ENCODE results near the gene PTPN3.
"Not testable (repeated sequence)": the region's sequence is repeated elsewhere in the genome, so short reads cannot be mapped to it uniquely, and the experiment has no call there.

PTPN3 gene

DNA sequence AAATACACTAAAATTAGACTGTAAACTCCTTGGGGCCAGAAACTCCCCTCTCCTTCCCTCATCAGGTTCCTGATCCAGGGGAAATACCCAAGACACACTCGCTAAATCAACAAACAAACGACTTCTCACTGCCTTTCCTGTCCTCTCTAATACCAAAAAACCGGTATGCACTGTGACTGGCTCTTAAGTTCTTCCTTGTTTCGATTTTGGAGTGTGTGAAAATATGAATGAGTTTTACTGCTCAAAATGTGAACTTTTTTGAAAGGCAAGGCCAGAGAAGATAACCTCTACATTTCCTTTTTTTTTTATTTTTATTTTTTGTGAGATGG, 96.2 kb downstream of the PTPN3 start:
- no peak for DNase-seq (ENCODE audit: low read depth in 3 of 3, low spot score in 1 of 3)

DNA sequence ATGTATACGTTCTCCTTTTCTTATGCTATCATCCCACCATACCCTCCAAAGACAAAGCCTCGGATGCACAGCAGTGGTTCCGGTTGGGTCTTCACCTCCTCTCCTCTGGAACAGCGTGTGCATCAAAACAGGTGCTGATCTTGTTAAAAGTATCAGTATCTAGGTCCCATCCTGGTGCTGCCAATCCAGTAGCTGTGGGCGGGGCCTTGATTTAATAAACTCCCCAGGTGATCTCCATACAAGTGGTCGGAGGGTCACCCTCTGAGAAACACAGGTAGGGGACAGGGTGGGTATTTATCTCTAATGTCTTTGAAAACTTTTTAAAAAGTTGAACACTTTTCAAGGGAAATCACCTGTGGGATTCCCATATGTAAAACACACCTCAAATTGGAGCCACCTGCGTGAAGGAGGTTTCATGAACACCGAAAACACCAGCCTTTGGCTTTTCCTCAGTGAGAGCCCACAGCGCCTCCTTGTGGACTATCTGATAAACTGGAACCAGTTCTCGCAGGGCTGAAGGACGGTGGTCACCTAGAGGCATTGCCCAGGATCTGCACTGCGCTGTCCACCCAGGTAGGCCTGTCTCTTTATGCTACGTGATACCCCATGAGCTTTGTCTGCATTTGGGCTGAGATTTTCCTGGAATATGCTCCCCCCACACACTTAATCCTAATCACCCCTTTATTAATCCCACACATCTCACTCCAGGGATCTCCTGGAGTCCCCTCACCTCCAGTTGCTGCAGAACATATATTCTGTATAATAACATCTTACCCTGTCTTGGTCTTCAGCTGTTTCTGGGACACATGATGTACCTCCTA, 96.7 kb downstream of the PTPN3 start:
- DNase-seq (ENCODE audit: low read depth in 3 of 3, low spot score in 1 of 3): no peak

DNA sequence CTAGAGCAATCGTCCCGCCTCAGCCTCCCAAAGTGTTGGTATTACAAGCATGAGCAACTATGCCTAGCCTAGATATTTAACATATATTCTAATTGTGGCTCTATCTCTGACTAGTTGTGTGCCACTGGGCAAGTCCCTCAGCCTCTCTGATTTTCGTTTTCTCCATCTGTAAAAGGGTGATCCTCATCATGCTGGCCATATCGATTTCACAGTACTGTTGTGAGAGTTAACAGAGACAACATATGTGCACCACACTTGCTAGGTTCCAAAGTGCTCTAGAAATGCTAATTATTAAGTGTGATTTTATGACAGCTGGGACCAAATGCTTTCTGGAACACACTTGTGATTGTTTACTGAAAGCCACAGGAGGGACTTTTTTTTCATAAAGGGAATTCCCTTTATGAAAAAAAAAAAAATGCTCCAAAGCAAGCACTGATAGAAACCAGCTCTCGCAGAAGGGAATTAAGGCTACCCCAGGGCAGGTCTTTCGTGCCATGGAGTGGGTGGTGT, 98.8 kb downstream of the PTPN3 start:
- DNase-seq (ENCODE audit: low read depth in 3 of 3, low spot score in 1 of 3): no peak

DNA sequence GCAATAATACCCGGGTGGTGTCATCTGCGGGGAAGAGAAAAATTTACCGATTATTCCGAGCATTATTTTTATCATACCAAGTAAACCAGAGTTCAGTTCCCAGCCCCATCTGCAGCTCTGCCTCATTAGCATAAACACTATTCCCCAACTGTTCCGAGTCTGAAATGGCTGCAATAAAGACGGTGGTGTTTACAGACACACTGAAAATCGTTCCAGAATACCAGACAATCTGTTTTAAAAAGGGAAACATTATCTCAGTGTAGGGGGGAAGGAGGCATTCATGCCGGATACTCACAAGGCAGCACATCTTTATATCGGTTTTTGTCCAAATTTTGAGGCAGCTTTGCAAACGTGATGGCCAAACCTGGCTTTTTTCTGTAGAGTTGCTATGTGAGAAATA, 106.9 kb downstream of the PTPN3 start:
- no peak for DNase-seq (ENCODE audit: low read depth in 3 of 3, low spot score in 1 of 3)

DNA sequence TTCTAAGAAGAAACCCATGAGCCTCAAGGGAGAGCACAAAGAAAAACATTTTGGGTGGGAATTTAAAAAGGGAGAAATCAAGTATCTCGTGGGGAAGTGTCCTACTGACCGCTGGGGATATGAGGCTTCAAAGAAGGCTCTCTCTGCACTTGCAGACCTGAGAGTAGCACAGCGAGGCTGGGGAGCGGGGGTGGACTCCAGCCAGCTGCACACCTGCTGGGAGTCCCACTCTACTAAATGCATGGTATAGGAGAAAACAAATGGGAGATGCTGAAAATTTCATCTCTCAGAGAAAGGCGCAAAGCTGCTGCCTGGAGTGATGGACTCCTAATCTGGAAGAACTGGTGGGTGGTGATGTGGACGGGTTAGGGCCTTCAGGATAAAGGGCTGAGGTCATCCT, 110.3 kb downstream of the PTPN3 start:
- DNase-seq (ENCODE audit: low read depth in 3 of 3, low spot score in 1 of 3): no peak

DNA sequence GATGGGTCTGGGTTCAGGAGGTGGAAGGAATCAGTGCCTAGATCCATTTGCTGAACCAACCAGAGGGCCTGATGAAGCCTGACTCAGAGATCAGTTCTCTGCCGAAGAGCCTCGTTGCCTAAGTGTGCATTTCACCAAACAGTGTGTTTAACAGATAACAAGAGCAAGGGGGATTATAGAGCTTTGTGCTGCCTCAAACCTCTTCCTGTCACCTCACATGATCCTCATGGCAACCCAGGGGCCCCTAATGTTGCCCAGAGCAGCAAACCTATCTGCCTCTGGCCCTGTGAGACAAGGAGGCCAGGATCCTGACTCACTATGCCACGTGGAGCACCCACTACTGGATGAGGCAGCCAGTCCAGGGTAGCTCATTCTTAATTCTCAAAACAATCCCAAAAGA, 110.9 kb downstream of the PTPN3 start:
- no peak for DNase-seq (ENCODE audit: low read depth in 3 of 3, low spot score in 1 of 3)

DNA sequence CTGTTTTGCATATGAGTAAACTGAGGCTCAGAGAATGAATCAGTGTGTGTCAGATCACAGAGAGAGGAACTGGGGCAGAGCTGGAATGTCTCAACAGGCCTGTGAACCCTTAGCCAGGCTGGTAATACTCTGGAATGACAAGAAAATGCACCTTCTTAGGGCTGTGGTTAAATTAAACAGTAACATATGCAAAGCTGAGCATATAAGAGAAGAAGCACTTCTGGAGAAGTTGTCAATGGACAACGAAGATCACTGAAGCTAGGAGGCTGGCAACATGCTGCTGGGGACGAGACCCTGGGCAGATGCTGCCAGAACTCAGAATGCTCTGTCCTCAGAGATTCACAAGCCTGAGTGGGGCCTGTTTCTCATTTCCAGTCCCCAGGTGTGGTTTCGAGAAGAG, 112.6 kb downstream of the PTPN3 start:
- DNase-seq (ENCODE audit: low read depth in 3 of 3, low spot score in 1 of 3): no peak

DNA sequence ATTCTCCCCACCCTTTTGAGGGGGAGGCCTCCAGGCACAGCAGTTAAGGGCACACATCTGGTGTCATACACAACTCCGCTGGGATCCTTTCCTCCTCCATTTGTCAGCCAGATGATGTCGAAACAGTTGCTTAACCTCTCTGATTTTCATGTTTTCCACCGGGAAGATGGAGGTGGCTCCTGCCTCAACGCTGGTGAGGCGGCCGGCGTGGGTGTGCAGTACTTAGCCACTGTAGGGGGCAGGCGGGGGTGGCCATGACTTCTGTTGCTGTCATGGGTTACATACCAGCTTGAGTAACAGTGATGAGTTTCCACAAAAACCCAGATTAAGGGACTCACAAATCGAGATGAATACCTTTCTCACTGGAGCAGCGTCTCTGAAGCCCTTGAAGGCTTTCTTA, 114.2 kb downstream of the PTPN3 start:
- DNase-seq (ENCODE audit: low read depth in 3 of 3, low spot score in 1 of 3): no peak

DNA sequence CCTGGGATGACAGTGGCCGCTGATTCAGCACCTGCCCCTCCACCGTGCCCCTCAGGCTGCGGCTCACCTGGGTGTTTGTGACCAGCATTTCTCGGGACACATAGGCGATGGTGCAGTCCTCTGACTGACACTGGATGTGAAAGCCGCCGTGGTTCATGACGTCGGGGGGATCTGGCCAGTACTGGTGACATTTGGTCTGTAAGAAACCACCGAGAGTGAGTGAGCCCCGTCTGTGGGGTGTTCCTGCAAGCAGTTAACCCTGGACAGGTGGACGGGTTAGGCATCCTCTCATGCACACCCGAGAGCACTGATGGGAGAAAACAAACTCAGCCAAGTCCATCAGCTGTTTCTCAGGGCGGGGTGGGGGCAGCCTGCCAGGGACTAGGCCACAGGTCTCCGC, 114.8 kb downstream of the PTPN3 start:
- no peak for DNase-seq (ENCODE audit: low read depth in 3 of 3, low spot score in 1 of 3)

DNA sequence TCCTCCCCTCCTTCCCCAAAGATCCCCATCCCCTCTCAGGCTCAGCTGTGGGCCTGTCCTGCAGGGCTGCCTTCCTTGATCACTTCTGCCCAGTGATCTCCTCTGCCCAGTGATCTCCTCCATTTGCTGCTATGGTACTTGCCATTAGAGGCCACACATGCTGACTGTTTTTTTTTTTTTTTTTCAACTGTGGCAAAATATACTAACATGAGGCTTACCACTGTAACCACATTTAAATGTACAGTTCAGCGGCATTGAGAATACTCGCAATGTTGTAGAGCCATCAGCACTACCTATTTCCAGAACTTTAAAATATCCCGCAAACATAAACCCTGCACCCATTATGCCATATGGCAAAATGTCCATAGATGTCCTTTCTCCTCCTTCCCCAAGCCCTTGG, 115.5 kb downstream of the PTPN3 start:
- no peak for DNase-seq (ENCODE audit: low read depth in 3 of 3, low spot score in 1 of 3)

DNA sequence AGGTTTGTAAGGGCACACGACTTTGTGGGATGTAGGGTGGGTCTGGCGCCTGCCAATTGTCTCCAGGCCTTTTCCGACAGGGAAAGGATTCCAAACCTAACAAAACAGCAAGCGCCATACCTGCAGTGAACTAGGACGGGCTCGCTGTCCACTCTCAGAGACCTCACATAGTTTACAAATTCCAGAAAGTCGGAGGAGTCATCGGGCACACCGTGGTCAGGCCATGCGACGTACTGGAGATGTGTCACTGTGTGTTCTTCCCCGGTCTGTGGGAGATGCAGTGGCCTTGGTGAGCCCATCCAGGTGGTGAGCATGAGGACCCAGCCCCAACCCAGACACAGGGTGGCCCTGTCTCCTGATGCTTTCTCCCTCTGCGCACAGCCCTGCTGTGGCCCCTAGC, 115.9 kb downstream of the PTPN3 start:
- DNase-seq (ENCODE audit: low read depth in 3 of 3, low spot score in 1 of 3): no peak

DNA sequence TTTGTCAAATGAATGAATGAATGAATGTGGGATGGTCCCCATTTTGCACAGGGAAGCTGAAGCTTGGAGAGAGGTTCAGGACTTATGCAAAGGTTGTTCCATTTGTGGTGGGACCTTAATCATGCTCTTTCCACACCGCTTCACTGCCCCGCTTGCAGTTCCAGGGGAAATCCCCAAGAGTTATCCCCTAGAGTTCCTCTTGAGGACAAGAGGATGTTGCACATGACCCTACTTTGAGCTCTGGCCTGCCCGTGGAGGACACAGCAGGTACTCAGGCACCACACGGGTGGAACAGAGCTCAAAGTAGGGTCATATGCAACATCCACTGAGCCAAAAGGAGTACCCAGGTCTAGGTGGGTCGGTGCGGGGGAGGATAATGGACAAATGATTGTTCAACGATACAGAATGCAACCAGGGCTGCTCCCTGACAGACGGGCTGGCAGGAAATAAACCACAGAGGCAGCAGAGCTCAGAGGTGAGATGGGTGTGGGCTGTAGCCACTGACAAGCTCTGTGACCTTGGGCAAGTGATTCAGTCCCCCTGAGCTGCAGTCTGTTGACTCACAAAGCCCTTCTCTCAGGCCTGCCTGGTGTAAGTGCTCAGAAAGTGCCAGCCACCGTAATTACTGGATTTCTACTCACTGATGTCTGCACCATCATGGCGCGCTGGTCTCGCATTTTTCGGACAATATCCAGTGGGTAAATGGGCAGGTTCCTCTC, 116.9 kb downstream of the PTPN3 start:
- DNase-seq (ENCODE audit: low read depth in 3 of 3, low spot score in 1 of 3): no peak

DNA sequence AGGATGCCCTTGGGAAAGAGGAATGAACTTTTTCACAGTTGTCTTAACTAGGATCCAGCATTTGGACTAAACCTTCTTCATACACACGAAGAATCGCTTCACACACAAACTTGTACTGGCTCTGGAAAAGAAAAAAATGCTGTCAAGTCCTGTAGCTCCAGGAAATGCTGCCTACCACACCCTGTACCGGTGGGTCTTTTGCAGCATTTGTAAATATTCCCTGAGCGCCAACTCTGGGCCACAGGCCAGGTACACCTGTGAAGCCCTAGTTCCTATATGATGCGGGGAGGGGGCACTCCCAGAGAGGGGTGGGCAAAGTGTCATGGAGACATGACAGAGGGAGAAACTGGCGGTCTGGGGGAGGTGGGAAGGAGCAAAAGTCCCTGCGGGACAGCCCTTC, 118.6 kb downstream of the PTPN3 start:
- DNase-seq (ENCODE audit: low read depth in 3 of 3, low spot score in 1 of 3): no peak

DNA sequence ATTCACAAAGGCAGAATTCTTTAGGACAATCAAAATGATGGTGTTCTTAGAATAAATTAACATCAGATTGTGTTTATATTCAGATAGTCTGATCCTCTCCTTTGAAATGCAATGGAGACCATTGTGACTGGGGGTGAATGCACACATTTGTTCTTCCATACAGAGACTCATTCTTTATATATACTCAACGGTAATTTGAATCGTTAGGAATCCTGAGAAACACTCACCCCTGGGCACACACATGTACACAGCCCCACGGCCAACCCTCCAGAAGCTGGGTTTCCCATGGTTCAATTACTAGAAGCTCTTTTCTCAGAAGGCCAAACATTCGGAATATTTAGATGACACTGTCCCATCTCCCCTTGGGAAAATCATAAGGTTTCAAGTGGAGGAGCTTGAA, 119.8 kb downstream of the PTPN3 start:
- DNase-seq (ENCODE audit: low read depth in 3 of 3, low spot score in 1 of 3): no peak

DNA sequence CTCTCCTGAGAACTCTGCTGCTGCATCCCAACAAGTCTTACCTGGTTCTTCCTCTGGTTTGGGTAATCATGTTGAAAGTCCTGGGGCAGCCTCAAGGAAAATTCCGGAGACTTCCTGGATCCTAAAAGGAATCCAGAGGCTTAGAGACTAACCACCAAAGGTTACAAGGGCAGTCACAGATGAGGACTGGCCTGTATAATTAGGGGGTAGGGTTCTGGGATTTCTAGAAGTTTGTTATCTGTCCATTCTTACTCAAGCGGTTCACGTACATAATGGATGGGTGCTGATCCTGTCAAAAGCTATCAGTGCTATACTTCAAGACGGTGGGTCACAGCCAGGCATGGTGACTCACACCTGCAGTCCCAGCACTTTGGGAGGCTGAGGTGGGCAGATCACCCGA, 125.9 kb downstream of the PTPN3 start:
- no peak for DNase-seq (ENCODE audit: low read depth in 3 of 3, low spot score in 1 of 3)

DNA sequence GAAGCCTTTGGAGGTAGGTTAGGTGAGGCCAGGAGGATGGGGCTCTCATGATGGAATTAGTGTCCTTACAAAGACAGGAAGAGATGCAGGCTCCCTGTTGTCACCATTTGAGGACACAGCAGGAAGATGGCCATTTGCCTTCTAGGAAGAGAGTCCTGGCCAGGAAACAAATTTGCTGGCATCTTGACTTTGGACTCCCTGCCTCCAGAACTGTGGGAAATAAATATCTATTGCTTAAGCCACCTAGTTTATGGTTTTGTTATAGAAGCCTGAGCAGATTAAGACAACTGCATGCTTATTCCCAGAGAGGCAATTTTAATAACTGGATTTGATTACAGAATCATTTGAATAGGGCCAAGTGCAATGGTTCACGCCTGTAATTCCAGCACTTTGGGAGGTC, 126.7 kb downstream of the PTPN3 start:
- DNase-seq (ENCODE audit: low read depth in 3 of 3, low spot score in 1 of 3): no peak

DNA sequence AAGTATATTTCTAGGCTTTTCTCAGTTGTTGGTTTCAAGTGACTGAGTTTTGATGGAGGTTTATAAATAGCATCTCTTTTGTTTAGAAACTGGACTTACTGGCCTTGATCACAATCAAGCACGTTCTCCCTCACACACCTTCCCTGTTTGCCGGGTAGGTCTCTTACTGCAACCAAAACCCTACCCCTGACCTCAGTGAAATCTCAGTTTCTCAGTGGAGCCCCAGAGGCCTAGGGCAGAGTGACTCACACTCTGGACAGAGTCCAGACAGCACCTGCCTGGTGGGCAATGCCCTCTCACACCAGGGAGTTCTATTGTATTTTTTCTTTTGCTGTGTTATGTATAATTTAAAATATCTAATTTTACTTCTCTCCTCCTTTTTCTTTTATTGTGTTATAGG, 128.8 kb downstream of the PTPN3 start:
- DNase-seq (ENCODE audit: low read depth in 3 of 3, low spot score in 1 of 3): no peak

DNA sequence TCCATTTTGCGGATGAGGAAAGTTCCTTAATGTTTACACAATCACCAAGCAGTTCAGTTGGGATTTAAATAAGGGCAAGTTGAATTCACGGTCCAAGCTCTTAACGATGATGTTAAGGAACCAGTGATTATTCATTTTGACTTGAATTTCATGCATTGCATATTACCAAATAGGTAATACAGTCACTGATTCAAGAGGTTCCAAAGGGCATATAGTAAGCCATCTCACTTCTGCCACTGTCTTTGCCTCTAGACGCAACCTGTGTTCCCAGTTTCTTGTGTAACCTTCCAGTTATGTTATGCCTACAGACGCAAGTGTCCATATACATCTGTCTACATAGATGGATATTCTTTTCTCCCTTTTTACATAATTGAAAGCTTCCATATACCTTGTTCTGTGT, 137.3 kb downstream of the PTPN3 start:
- no peak for DNase-seq (ENCODE audit: low read depth in 3 of 3, low spot score in 1 of 3)

DNA sequence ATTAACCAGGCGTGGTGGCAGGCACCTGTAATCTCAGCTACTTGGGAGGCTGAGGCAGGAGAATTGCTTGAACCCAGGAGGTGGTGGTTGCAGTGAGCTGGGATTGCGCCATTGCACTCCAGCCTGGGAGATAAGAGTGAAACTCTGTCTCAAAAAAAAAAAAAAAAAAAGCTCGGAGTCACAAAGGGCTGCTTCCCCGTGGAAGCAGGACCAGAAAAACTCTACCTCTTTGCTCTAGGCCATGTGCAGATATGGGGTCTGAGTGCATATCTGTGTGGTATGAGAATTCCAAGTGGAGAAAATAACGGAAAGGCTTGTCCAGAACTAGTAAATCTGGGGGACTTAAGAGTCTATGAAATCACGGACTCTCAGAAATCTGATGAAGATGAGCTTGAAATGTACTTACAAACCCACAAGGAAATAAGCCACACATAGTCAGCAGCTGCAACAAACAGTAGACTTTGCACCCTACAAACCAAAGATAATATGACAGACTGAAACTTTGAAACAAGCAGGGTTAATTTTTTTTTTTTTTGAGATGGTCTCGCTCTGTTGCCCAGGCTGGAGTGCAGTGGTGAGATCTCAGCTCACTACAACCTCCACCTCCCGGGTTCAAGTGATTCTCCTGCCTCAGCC, 139.0 kb downstream of the PTPN3 start:
- DNase-seq (ENCODE audit: low read depth in 3 of 3, low spot score in 1 of 3): not testable (repeated sequence)

DNA sequence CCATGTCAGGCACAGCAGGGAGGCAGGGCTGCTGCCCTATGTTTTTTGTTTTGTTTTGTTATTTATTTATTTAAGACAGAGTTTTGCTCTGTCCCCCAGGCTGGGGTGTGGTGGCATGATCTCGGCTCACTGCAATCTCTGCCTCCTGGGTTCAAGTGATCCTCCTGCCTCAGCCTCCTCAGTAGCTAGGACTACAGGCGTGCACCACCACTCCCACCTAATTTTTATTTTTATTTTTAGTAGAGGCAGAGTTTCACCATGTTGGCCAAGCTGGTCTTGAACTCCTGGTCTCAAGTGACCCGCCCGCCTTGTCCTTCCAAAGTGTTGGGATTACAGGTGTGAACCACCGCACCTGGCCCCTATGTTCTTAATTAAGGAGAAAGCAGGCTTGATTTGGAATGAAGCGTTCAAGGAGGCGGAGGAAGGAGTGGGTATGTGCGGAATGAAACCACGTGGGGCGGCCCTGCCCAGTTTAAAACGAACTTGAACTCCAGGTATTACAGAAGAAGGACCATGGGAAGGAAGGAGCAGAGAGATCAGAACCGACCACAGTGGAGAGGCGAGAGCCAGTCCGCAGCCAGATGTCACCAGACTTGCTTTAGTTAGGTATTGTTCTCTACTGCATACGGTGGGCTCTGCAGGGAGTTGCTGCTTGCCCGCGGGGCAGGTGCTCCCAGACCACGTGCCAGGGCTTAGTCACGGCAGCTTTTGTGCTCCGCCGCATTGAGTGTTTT, 142.4 kb downstream of the PTPN3 start:
- no peak for DNase-seq (ENCODE audit: low read depth in 3 of 3, low spot score in 1 of 3)

DNA sequence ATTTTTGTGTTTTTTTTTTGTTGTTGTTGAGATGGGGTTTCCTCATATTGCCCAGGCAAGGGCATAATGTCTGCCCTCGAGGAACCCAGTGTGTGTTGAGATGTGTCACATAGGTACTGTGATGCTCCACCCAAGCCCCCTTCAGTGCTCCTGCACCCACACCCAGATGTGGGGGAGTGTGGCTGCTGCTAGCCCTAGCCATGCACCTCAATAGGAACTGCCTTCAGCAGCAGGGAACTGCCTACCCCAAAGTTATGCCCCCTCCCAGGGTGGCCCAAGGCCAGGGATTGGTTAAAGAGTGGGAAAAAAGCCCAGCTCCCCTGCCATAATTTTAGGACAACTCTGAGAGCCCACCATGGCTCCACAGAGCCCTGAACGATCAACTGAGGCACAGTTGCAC, 143.9 kb downstream of the PTPN3 start:
- no peak for DNase-seq (ENCODE audit: low read depth in 3 of 3, low spot score in 1 of 3)

DNA sequence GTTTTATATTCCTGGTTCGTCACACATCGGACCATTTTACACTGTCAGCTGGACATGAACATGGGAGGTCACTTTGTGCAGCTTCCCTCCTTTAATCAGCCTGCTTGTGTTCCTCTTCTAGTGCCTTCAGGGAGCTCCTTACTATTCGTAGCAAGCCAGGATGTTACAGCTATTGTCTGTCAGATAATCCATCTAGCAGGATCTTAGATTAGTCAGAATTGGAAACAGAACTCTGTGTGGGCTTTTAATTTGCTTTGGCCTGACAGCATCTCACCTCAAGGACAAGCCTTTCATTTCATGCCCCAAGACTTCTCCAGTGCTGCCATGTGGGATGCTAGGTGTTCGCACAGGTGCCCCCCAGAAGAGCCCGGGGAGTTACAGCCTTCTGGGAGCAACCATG, 147.1 kb downstream of the PTPN3 start:
- no peak for DNase-seq (ENCODE audit: low read depth in 3 of 3, low spot score in 1 of 3)
